Cardiac fibroblast (primary cell): Measurements from ENCODE around the gene ENG.

ENCODE experiments used
- DNase-seq, 2 donors: peaks; one replicate each; pipeline versions ENCODE4 v3.0.0 to v3.0.0-alpha.2; 2010; ENCODE audit warnings: low read depth in 2 of 2
- H3K4me3 ChIP-seq, 2 donors: replicated peaks in 1 of 2; 1 replicate in 1 of 2; 2 replicates in 1 of 2; pipeline ENCODE4 v1.5.1; 2011; ENCODE audit warnings: low read depth in 2 of 2, low read length in 2 of 2, mild to moderate bottlenecking in 2 of 2, moderate library complexity in 1 of 2
- CTCF ChIP-seq: IDR thresholded peaks from one replicate; pipeline ENCODE4 v1.5.1; 2011; ENCODE audit warnings: low read depth, mild to moderate bottlenecking, low read length, inconsistent platforms

ENG gene

GRCh38 chr9:127818574-127818973, 35.9 kb downstream of the ENG start:
- DNase-seq = no peak
- no peak for TF ChIP-seq CTCF
- H3K4me3 ChIP-seq = no peak overlapping the region

- no peak for DNase-seq
- no peak overlapping the region for H3K4me3 ChIP-seq
- no peak for TF ChIP-seq CTCF
These were observed 36.5 kb downstream of the ENG start for GRCh38 chr9:127817881-127818434.

- no peak for DNase-seq
- TF ChIP-seq CTCF = no peak
- no peak overlapping the region for H3K4me3 ChIP-seq
These were observed 37.7 kb downstream of the ENG start for GRCh38 chr9:127816728-127817127.

GRCh38 chr9:127816362-127816725, 38.1 kb downstream of the ENG start:
- no peak overlapping the region for H3K4me3 ChIP-seq
- TF ChIP-seq CTCF = no peak
- no peak for DNase-seq

- no peak for DNase-seq
- no peak for TF ChIP-seq CTCF
- no peak overlapping the region for H3K4me3 ChIP-seq
These were observed 38.7 kb downstream of the ENG start for GRCh38 chr9:127815512-127816361.

- DNase-seq = no peak
- TF ChIP-seq CTCF = no peak
- H3K4me3 ChIP-seq = no peak overlapping the region
These were observed 39.6 kb downstream of the ENG start for GRCh38 chr9:127814619-127815511.
